Raji (cell line): ENCODE results near the gene NKX2-8.

Source experiments
- POLR2A ChIP-seq: IDR thresholded peaks from 2 replicates; pipeline ENCODE4 v1.6.1; 2011; ENCODE audit warnings: low read depth, low read length, control low read depth; ENCODE audit not compliant: insufficient read depth

The NKX2-8 gene

DNA sequence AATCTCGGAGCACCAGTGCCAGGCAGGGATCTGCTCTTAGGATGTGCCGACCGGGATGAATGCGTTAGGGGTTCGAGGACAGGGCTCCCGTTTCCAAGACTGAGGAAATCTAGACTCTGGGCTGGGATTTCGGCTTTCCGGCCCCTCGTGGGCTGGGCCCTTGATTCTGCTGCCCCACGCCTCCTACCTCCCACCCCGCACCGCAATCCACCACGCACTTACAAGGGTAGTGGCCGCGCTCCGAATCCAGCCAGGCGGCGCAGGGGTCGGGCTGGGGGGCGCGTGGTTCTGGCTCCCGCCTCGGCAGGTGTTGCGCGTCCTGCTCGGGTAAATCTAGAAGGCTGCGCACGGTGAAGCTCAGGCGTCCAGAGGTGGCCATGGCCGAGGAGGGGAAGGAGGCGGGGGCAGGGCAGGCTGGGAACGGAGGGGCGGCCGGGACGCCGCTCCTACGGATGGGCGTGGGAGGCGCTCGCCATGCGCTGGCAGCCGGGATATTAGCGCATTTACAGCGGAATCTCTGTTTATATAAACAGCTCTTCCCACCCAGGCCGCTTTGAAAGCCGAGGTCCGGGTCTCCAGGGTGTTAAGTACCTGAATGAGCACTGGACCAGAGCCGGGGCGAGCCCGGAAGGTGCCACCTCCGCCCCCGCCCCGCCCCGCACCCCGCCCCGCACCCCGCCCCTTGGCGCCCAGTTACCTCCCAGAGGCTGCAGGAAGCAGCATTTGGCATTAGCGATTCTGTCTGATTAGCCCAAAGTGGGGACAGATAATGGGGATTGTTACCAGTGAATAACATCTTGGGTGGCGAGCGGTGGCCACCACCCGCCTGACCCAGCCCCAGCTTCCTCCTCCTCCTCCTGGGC lies at the start of gene NKX2-8:
Gene NKX2-8, minus strand, starts transcription at position 604 of the 863 bp plus-strand sequence. Its CDS starts 225 bp downstream, at position 379.
- no peak for TF ChIP-seq POLR2A

DNA sequence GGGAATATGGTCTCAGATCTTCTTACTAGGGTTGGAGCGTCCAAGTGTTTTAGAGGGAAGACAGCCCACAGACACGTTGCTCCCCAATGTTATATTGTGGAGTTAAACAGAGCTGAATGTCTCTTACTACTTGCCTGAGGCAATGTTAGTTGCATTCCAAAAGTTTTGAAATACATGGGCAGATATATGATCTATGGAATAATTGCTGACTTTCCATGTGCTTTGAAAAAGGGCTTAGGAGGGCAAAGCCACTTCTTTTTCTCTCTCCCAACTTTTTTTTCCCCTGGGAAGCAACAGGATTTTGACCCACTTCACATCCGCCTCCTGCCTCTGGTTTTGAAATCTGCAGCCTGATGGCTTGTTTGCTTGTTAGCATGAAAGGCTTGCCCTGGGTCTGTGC lies 45.6 kb upstream of the NKX2-8 start:
- no peak for TF ChIP-seq POLR2A

DNA sequence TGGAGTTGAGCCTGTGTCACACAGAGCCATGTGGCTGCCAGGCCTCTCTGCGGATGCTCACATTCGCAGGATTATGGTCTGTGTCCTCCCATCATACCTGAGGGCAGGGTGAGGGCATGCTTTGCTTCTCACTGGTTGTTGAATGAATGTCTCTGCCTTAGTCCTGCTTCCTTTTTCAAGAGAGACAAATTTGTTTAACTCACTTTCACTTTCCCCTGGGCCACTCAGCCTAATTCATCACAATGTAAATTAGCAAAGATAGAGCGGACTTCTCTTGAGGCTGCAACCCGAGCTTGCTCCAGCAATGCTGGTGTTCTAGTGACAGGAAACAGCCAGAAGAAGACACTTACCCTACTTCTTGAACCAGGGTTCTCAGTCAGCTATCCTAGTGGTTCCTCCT lies 43.7 kb upstream of the NKX2-8 start:
- no peak for TF ChIP-seq POLR2A

DNA sequence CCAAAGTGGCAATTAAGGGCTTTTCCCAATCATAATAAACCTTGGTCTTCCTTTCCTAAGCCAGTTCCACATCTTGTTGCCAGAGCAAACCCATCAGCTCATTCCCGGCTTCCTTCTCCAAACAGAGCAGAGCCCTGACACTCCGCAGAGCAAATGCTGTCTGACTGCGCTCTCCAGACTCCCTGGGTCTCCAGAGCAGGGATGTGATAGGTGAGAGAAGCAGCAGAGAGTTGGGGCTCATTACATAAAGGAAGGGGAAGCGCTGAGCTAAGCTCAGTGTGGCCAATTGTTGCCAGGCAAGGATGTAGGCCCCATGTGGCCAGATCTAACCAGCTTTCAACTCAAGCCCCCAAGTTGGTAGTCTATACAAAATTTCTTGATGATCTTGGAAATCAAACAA lies 43.0 kb upstream of the NKX2-8 start:
- no peak for TF ChIP-seq POLR2A

DNA sequence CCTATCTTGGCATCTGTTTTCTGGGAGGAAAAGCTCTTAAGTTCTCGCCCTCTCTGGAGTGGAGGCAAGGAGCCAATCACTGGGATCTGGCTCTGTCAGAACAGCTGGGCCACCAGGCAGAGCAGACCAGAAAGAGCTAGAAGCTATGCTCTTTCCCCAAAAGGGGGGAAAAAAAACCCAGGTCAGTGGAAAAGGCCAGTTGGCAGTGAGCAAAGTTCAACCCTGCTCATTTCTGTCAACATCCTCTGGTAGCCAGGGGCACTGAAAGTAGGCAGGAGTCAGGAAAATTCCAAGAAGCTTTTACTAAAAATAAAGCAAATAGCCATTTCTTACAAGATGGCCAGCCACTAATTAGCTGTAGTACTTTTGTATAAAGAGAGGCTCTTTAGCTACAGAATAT lies 42.6 kb upstream of the NKX2-8 start:
- no peak for TF ChIP-seq POLR2A

DNA sequence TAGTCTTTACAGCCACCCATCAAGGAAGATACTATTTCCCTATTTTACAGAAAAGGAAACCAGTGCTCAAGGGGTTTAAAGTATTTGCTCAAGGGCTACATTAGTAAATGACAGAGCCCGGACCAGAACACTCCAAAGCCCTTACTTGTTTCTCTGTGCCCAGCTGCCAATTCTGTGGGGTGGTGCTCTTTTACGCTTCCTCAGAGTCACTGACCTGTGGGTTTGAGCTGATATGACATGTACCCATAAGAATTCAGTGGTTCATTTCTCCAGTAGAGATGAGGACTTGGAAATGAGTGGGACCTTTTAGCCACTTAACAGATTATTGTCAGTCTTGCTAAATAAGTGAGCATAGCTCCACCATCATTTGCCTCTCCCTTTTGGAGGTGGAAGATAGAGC lies 37.4 kb upstream of the NKX2-8 start:
- TF ChIP-seq POLR2A = no peak

DNA sequence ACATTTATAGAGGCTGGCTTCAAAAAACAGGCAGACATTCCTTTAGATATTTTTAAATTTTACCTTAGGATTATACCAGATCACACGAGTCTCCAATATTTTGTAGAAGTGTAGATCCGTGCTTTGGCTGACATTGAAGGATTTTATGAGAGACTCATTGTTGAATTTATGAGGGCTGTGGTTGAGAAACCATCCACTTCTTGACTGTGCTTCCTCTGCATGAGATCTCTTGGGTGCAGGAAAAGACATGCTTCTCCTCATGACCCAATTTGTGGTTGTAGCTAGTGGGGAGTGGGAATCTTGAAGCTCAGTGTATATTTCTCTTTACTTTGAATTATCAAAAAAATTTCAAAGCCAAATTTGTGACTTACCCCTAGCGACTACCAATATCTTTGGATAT lies 36.7 kb upstream of the NKX2-8 start:
- no peak for TF ChIP-seq POLR2A

DNA sequence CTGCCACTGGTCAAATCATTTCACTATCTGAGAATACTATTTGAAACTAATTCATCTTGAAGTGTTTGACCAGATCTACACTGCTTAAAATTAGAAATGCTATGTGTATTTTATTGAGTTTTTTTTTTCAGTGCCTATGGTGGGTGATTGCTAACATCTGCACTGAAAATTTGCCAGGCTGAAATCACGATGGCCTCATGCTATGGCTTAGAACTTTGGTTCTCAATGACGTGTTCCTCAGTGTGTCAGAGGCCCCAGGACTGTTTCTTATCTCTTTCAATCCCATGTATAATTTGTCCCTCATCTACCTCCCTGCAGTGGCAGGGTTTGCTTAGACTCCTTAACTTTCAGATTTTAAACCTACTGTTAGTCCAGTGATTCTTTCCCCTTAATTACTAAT lies 36.2 kb upstream of the NKX2-8 start:
- TF ChIP-seq POLR2A = no peak

DNA sequence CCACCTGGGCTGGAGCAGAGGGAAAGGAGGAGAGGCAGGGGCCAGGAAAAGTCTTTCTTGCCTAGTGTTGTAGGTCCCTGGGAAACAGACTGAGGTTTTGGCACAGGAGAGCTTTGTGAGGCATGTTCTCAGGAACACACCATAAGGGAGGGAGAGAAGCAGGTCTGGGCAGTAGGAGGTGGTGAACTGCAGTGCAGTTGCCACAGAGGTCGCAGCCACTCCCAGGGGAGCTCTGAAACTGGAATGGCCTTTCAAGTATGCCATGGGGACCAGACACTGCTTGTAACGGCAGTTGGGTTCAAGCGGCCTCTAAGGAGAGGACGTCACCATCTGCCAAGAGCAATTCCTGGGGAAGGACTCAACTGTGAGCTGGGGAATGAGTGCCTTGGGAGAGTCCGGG lies 35.4 kb upstream of the NKX2-8 start:
- no peak for TF ChIP-seq POLR2A

DNA sequence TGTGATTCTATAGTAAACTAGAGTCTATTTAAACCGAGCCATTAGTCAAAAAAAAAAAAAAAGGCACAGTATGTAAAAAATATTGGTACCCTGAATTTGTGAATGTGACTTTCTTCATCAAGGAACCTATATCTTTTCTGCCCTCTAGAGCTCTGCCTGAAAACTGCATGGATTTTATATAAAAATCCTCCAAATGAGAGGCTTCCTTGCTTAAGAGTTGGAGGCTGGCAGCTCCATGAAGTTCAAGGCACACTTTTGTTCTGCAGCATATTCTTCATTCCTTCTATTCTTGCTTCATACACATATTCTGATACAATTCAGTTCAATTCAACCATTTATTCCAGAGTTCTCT lies 23.1 kb upstream of the NKX2-8 start:
- TF ChIP-seq POLR2A = no peak

DNA sequence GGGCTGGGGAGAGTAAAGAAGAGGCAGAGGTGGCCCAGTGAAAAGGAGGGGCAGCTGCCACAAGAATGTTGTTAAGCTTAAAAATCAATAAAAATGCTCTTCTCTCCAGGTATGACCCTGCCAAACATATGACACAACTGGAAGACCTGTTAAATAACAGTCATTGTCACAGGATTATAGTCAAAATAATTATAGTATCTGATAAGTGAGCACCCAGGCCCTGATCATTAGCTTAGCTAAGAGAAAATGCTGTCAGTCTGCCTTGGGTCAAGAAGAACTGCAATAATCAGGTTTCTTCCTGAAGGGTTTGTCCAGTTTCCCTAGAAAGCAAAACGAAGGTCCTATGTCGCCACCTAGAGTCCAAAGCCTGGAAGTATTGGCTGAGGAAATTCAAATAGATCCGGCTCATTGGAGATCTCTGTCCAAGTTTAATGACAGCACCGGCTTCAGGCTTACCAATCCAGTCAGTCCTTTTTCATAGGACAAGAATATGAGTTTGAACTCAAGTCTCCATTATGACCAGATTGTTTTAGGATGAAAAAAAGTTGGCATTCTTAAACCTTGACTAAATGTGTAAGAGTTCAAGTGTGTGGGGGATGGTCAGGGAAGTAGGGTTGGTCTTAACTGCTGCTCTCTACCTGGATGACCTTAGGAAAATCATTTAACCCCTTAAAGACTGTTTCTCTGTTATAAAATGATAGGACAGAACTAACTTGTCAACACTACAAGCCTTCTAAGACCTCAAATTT lies 22.5 kb upstream of the NKX2-8 start:
- no peak for TF ChIP-seq POLR2A

DNA sequence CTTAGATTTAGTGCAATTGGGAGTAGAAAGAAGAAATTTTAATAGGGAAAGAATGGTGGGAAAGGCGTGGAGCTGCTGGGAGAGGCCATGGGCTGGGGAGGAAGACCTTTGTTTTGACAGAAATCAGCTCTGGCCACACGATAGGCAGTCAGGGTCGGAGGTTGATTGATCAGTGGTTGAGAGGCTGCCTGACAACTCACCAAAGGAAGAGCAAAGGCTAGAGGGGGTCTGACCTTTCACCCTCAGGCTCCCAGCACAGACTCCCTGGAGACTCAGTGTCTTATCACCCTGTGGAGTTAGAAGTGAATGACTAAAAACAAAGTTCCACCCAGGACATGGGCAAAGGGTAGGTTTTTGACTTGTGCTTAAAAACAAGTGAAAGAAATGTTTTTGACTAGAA lies 18.0 kb upstream of the NKX2-8 start:
- TF ChIP-seq POLR2A = no peak

DNA sequence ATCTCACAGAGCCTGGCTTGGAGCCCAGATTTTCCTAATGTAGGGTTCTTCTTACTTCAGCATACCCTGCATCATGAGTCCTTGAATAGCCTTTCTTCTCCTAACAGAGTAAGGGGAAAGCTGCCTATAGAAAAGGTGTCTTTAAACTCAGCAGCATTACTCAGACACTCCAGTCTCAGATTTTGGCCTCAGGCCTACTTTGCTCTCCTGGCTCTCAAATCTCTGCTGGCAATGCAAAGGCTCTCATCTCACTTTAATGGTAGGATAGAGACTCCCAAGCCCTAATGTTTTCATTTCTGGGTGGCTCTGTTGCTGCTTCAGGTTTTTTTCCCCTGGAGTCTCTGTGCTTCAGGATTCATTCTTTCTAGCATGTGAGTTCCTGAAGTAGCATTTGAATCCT lies 9.1 kb upstream of the NKX2-8 start:
- no peak for TF ChIP-seq POLR2A

DNA sequence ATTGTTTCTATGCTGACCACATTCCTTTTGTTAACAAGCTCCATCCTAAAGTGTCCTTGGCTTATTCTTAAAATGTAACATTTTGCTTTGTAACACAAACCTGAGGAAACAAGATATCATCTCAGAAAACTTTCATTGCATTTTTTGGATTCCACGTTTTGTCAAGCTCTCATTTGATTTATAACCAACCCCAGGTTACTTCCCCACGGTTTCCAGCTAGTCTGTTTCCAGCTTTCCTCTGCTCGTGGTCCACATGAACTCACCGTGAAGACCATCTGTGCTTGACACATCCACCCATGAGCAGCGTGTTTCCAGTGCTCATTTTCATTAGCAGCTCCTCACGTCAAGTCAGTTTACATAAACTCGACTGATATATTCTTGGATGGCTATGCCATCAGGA lies 6.4 kb upstream of the NKX2-8 start:
- TF ChIP-seq POLR2A = no peak

DNA sequence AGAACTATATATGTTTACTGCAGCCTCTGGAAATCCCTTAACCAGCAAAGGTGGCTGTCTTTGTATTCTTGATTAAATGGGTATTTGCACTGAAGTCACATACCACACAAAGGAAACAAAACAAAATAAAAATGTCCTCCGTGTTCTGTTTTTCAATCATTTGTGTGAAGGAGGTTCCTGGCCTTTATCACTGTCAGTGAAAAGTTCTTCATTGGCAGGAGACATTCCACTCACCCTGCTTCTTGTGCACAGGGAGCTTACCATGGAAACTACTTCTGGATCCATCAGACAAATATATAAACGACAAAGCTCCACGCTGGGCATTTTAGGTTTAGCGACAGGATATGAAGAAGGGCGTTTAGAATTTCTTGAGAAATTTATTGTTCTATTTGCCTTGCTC lies 5.7 kb upstream of the NKX2-8 start:
- no peak for TF ChIP-seq POLR2A

DNA sequence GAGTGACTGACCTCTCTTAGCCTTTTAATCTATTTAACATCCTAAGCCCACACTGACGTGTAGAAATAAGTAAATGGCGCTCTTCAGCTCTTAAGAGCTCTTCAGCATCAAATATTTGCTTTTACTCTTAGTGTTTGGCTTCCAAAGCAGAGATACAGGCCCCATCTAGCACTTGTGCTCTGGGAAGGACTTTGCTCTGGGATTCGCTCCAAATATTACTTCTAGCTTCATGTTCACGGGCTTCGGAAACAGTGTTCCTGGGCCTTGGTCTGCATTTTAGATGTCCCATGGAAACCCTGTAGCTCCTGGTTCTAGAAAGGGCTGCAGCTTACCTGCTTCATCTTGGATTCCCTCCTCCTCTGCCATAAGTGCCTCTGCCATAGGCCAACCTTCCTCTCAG lies 2.7 kb upstream of the NKX2-8 start:
- TF ChIP-seq POLR2A = no peak

DNA sequence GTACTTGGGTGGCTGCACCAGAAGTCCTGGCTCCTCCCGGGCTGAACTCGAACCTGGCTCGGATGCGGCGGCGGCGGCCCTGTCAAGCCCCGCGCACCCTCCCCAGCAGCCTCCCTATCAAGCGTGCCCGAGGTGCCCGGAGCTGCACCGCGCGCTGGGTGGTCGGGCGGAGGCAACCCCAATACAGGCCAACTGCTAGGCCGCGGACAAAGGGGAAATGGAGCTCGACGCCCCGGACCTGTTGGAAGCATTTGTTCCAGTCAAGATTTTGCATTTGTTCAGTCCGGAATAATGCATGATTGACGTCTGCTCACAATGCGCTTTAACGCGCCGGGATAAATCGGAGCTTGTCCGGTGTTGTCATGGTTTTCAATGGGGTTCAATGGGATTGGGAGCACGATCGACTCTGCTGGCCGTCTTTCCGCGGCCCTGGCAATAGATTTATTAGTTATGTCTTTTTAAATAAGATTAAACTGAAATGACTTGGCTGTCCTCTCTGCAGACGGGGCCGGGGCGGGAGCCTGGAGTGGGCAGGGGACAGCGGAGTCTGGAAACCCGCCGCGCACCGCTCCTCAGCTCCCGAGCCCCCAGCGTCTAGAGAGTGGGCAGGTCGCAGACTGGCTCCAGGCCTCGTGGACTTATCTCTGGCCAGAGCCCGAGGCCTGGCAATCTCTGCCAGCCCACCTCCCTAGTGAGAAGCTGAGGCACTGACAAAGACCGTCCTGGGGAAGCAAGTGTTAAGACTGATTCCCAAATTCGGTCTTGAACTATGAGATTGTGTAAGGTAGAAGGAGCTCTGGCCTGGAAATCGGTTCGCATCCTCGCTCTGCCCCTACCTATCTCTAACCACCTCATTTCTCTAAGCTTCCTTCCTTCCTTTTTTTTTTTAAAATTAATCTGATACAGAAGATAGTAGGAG lies 1.7 kb upstream of the NKX2-8 start:
- TF ChIP-seq POLR2A = no peak
